OCI-LY3 (cell line): ENCODE measurements around the gene NCOA3.
A peak's percentile ranks its signal among the peaks of the same experiment; 100 is the strongest.

Experiments used
- H2AFZ ChIP-seq: fragments of 200-600, 300-600 bp; shearing (Covaris generic); 2 replicates; pipeline ENCODE4 v1.6.0; 2014; ENCODE audit warnings: antibody characterized with exemption, low read depth, low read length
- H3K27ac ChIP-seq: fragments of 200-600, 300-600 bp; sonication (generic); 2 replicates; pipeline ENCODE4 v1.5.1; 2014; ENCODE audit warnings: mild to moderate bottlenecking, low read length, moderate library complexity, mixed read lengths
- H3K27me3 ChIP-seq: fragments of 200-600, 300-600 bp; sonication (generic); 2 replicates; pipeline ENCODE4 v1.6.1; 2014; ENCODE audit warnings: low read depth, low read length, mixed read lengths
- H3K36me3 ChIP-seq: fragments of 200-600, 300-600 bp; sonication (generic); replicated peaks from 2 replicates; pipeline ENCODE3; 2014; ENCODE audit warnings: low read depth, low read length, mixed read lengths
- H3K4me1 ChIP-seq: fragments of 300-600, 200-600 bp; sonication (generic); 2 replicates; pipeline ENCODE4 v1.6.1; 2014; ENCODE audit warnings: low read length, mixed read lengths
- H3K4me2 ChIP-seq: fragments of 200-600, 300-600 bp; sonication (generic); 2 replicates; pipeline ENCODE4 v1.6.1; 2014; ENCODE audit warnings: low read length, mixed read lengths
- H3K4me3 ChIP-seq: fragments of 300-600, 200-600 bp; sonication (generic); 2 replicates; pipeline ENCODE4 v1.5.1; 2014; ENCODE audit warnings: antibody characterized with exemption, mild to moderate bottlenecking, low read length, moderate library complexity
- H3K79me2 ChIP-seq: fragments of 300-600, 200-600 bp; shearing (Covaris generic); 2 replicates; pipeline ENCODE4 v1.6.1; 2014; ENCODE audit warnings: mild to moderate bottlenecking, low read length, mixed read lengths
- H3K9ac ChIP-seq: fragments of 300-600, 200-600 bp; shearing (Covaris generic); 2 replicates; pipeline ENCODE4 v1.6.0; 2014; ENCODE audit warnings: mild to moderate bottlenecking, low read length, moderate library complexity
- H3K9me3 ChIP-seq: fragments of 200-600, 300-600 bp; shearing (Covaris generic); 2 replicates; pipeline ENCODE4 v1.6.1; 2014; ENCODE audit warnings: low read length, mixed read lengths; ENCODE audit not compliant: insufficient read depth
- H4K20me1 ChIP-seq: fragments of 200-600, 300-600 bp; sonication (generic); 2 replicates; pipeline ENCODE4 v1.6.1; 2016; ENCODE audit warnings: low read length, mixed read lengths; ENCODE audit not compliant: insufficient read depth
- CTCF ChIP-seq: fragments of 200-600, 300-600 bp; sonication (generic); IDR thresholded peaks from 2 replicates; pipeline ENCODE4 v1.5.1; 2014; ENCODE audit warnings: antibody characterized with exemption, low read length, low read depth
- EZH2phosphoT487 ChIP-seq: fragments of 200-600 bp; shearing (Covaris generic); IDR thresholded peaks from 2 replicates; pipeline ENCODE4 v1.6.1; 2018; ENCODE audit warnings: antibody characterized with exemption, mixed run types, low read depth

NCOA3 gene

GRCh38 chr20:47674686-47675085, 173.0 kb downstream of the NCOA3 start:
- Histone ChIP-seq H3K27ac (no peak overlapping the region), H3K4me2 (no peak overlapping the region), H3K4me3 (no peak overlapping the region), H4K20me1 (no peaks in the 10 kb centered on the region), H3K27me3 (no peaks in the 10 kb centered on the region), H3K4me1 (no peaks in the 10 kb centered on the region), H3K36me3 (no peaks in the 10 kb centered on the region), H3K9ac (no peak overlapping the region), H3K79me2 (no peaks in the 10 kb centered on the region), H3K9me3 (no peaks in the 10 kb centered on the region), H2AFZ (no peak overlapping the region)
- TF ChIP-seq CTCF (no peak), EZH2phosphoT487 (no peak)

GRCh38 chr20:47675190-47676142, 173.8 kb downstream of the NCOA3 start:
- no peak for TF ChIP-seq CTCF
- Histone ChIP-seq H3K9ac (no peak overlapping the region), H3K4me1 (no peaks in the 10 kb centered on the region), H3K9me3 (no peaks in the 10 kb centered on the region), H3K27me3 (no peaks in the 10 kb centered on the region), H3K27ac (no peak overlapping the region), H4K20me1 (no peaks in the 10 kb centered on the region), H3K4me2 (no peak overlapping the region), H3K79me2 (no peaks in the 10 kb centered on the region), H3K4me3 (no peak overlapping the region), H3K36me3 (no peaks in the 10 kb centered on the region), H2AFZ (no peak overlapping the region)

- no peak for TF ChIP-seq EZH2phosphoT487
- TF ChIP-seq CTCF, result 0 out of 2 replicates have a peak, but pooled peaks have one; percentile 10
- no peaks in the 10 kb centered on the region for H3K9me3 ChIP-seq
- no peaks in the 10 kb centered on the region for H4K20me1 ChIP-seq
- H3K27ac ChIP-seq, result no peak overlapping the region
- no peak overlapping the region for H3K9ac ChIP-seq
- H3K27me3 ChIP-seq, result no peaks in the 10 kb centered on the region
- no peak overlapping the region for H3K4me3 ChIP-seq
- H3K79me2 ChIP-seq, result no peaks in the 10 kb centered on the region
- H3K36me3 ChIP-seq, result no peaks in the 10 kb centered on the region
- no peak overlapping the region for H2AFZ ChIP-seq
- H3K4me2 ChIP-seq, result no peak overlapping the region
- no peaks in the 10 kb centered on the region for H3K4me1 ChIP-seq
Observed at GRCh38 chr20:47676219-47676721, 174.6 kb downstream of the NCOA3 start.

GRCh38 chr20:47676912-47677634, 175.4 kb downstream of the NCOA3 start:
- H3K27ac ChIP-seq, result no peak overlapping the region
- no peak for TF ChIP-seq CTCF
- TF ChIP-seq EZH2phosphoT487, result no peak
- no peak overlapping the region for H3K4me2 ChIP-seq
- H3K27me3 ChIP-seq, result no peaks in the 10 kb centered on the region
- no peaks in the 10 kb centered on the region for H3K79me2 ChIP-seq
- H3K36me3 ChIP-seq, result no peaks in the 10 kb centered on the region
- no peak overlapping the region for H3K9ac ChIP-seq
- H3K4me3 ChIP-seq, result no peak overlapping the region
- H2AFZ ChIP-seq, result no peak overlapping the region
- H3K9me3 ChIP-seq, result no peaks in the 10 kb centered on the region
- no peaks in the 10 kb centered on the region for H4K20me1 ChIP-seq
- H3K4me1 ChIP-seq, result no peaks in the 10 kb centered on the region
